CD14-positive monocyte (primary cell): ENCODE data around the gene LTBP3. TPM values are rescaled to one million over a fixed set of nuclear protein-coding genes. Genes with fewer than 3 reads are reported as not detected.
A peak's percentile ranks its signal among the peaks of the same experiment; 100 is the strongest.

ENCODE experiments used
- DNase-seq, 3 donors: peaks; one replicate each; pipeline ENCODE4 v3.0.0-alpha.2; 2011 to 2022
- H2AFZ ChIP-seq: 2 replicates; pipeline ENCODE4 v1.6.0; 2012; ENCODE audit warnings: mild to moderate bottlenecking, low read depth, low read length, inconsistent platforms; ENCODE audit not compliant: insufficient read depth, poor library complexity, severe bottlenecking
- H3K27ac ChIP-seq, 2 donors: 1 replicate in 1 of 2; 2 replicates in 1 of 2; pipeline ENCODE4 v1.5.1; 2012 to 2013; ENCODE audit warnings: low read length in 2 of 2, control low read depth in 1 of 2, inconsistent platforms in 1 of 2, low read depth in 1 of 2, mild to moderate bottlenecking in 1 of 2
- H3K27me3 ChIP-seq, 2 donors: one replicate each; pipeline versions ENCODE4 v1.6.0 to v1.6.1; 2011 to 2013; ENCODE audit warnings: low read length in 2 of 2; ENCODE audit not compliant: control insufficient read depth in 2 of 2, insufficient read depth in 2 of 2
- H3K36me3 ChIP-seq, 2 donors: replicated peaks in 1 of 2; 1 replicate in 1 of 2; 2 replicates in 1 of 2; pipeline versions ENCODE4 v1.5.1 to v1.6.1; 2012 to 2013; ENCODE audit warnings: low read length in 2 of 2, control low read depth in 1 of 2, inconsistent platforms in 1 of 2, mild to moderate bottlenecking in 1 of 2; ENCODE audit not compliant: insufficient read depth in 2 of 2, control insufficient read depth in 1 of 2
- H3K4me1 ChIP-seq, 2 donors: 1 replicate in 1 of 2; 2 replicates in 1 of 2; pipeline versions ENCODE4 v1.5.1 to v1.6.1; 2012 to 2013; ENCODE audit warnings: low read length in 2 of 2, control low read depth in 1 of 2, inconsistent platforms in 1 of 2, mild to moderate bottlenecking in 1 of 2, moderate library complexity in 1 of 2; ENCODE audit not compliant: insufficient read depth in 2 of 2, control insufficient read depth in 1 of 2
- H3K4me2 ChIP-seq: replicated peaks from 2 replicates; pipeline ENCODE3; 2012; ENCODE audit warnings: low read length, moderate library complexity, mild to moderate bottlenecking; ENCODE audit not compliant: poor library complexity, severe bottlenecking; ENCODE audit errors: extremely low read depth
- H3K4me3 ChIP-seq, 3 experiments: fragments of 200-600 bp in 1 of 3; sonication (generic) in 1 of 3; replicated peaks in 1 of 3; 1 replicate in 2 of 3; 2 replicates in 1 of 3; pipeline ENCODE4 v1.5.1; 2011 to 2013; ENCODE audit warnings: low read length in 3 of 3, mild to moderate bottlenecking in 3 of 3, control low read depth in 2 of 3, low read depth in 2 of 3, inconsistent platforms in 1 of 3, moderate library complexity in 1 of 3
- H3K79me2 ChIP-seq: 2 replicates; pipeline ENCODE4 v1.6.0; 2012; ENCODE audit warnings: mild to moderate bottlenecking, control low read depth, inconsistent platforms, low read length, moderate library complexity; ENCODE audit not compliant: insufficient read depth
- H3K9ac ChIP-seq: 2 replicates; pipeline ENCODE4 v1.6.0; 2017; ENCODE audit warnings: low read length, mild to moderate bottlenecking; ENCODE audit not compliant: insufficient read depth, poor library complexity, severe bottlenecking
- H3K9me3 ChIP-seq, 2 donors: replicated peaks in 1 of 2; 1 replicate in 1 of 2; 2 replicates in 1 of 2; pipeline versions ENCODE4 v1.5.1 to v1.6.1; 2012 to 2013; ENCODE audit warnings: low read length in 2 of 2, control low read depth in 1 of 2; ENCODE audit not compliant: control insufficient read depth in 1 of 2, insufficient read depth in 1 of 2
- H4K20me1 ChIP-seq: 2 replicates; pipeline ENCODE4 v1.6.0; 2012; ENCODE audit warnings: mild to moderate bottlenecking, low read length, control low read depth, moderate library complexity; ENCODE audit not compliant: insufficient read depth
- H3K27ac Mint-ChIP-seq, 7 donors: one replicate each; pipeline ENCODE4 v1.8.0; 2020; ENCODE audit warnings: mild to moderate bottlenecking in 7 of 7, mixed read lengths in 7 of 7, moderate library complexity in 6 of 7, inconsistent platforms in 2 of 7
- H3K27me3 Mint-ChIP-seq, 3 donors: one replicate each; pipeline ENCODE4 v1.8.0; 2021 to 2022; ENCODE audit warnings: low read depth in 3 of 3, mild to moderate bottlenecking in 3 of 3, mixed read lengths in 3 of 3, moderate library complexity in 3 of 3, inconsistent platforms in 1 of 3
- H3K36me3 Mint-ChIP-seq, 2 donors: one replicate each; pipeline ENCODE4 v1.8.0; 2020; ENCODE audit warnings: mixed read lengths in 2 of 2, inconsistent platforms in 1 of 2, mild to moderate bottlenecking in 1 of 2
- H3K4me1 Mint-ChIP-seq: one replicate; pipeline ENCODE4 v1.8.0; 2020; ENCODE audit warnings: mild to moderate bottlenecking, mixed read lengths
- H3K4me3 Mint-ChIP-seq, 2 donors: one replicate each; pipeline ENCODE4 v1.8.0; 2020; ENCODE audit warnings: mild to moderate bottlenecking in 2 of 2, mixed read lengths in 2 of 2, moderate library complexity in 1 of 2
- H3K9me3 Mint-ChIP-seq, 7 donors: one replicate each; pipeline ENCODE4 v1.8.0; 2020 to 2022; ENCODE audit warnings: mixed read lengths in 7 of 7, mild to moderate bottlenecking in 6 of 7, moderate library complexity in 6 of 7, inconsistent platforms in 2 of 7
- WGBS: methylation state at CpG from one replicate; pipeline ENCODE4 v1.1.5; 2013; ENCODE audit warnings: missing lambda C conversion rate; ENCODE audit not compliant: insufficient coverage; 5-methylcytosine and 5-hydroxymethylcytosine counted together
- intact Hi-C, 2 donors: fragments of 100-400 bp; cut with micrococcal nuclease; formaldehyde crosslinking; loops; one replicate each; pipeline versions ENCODE4 v1.15.0 to v1.15.1; 2023
- polyA plus RNA-seq, 3 donors: library from polyadenylated mRNA; depleted of rRNA in 1 of 3; unstranded in 2 of 3; stranded (reverse) in 1 of 3; fragments of 300-500 nt in 2 of 3; fragments of >200 nt in 1 of 3; fragmentation: Illumina TruSeq in 2 of 3; gene quantifications; 1 replicate in 2 of 3; 2 replicates in 1 of 3; pipeline ENCODE4 v1.2.3, GENCODE V29; 2012 to 2021
- TF ChIP-seq, protein P1 (sequence below): fragments of 200-600 bp; IDR thresholded peaks from one replicate; pipeline ENCODE4 v1.8.0; 2022; ENCODE audit warnings: antibody characterized with exemption, mild to moderate bottlenecking

LTBP3 gene
- polyA plus RNA-seq, 3 donors, result 3.4 to 19.4 (median 4.6) TPM

DNA sequence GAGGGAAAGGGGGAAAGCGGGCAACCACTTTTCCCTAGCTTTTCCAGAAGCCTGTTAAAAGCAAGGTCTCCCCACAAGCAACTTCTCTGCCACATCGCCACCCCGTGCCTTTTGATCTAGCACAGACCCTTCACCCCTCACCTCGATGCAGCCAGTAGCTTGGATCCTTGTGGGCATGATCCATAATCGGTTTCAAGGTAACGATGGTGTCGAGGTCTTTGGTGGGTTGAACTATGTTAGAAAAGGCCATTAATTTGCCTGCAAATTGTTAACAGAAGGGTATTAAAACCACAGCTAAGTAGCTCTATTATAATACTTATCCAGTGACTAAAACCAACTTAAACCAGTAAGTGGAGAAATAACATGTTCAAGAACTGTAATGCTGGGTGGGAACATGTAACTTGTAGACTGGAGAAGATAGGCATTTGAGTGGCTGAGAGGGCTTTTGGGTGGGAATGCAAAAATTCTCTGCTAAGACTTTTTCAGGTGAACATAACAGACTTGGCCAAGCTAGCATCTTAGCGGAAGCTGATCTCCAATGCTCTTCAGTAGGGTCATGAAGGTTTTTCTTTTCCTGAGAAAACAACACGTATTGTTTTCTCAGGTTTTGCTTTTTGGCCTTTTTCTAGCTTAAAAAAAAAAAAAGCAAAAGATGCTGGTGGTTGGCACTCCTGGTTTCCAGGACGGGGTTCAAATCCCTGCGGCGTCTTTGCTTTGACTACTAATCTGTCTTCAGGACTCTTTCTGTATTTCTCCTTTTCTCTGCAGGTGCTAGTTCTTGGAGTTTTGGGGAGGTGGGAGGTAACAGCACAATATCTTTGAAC lies 52.5 kb downstream of the LTBP3 start:
- peaks cover 0 to 2% (median 0%) of the 10 kb centered on the region in 3 donors for H3K27me3 Mint-ChIP-seq
- no peak for DNase-seq
- Histone ChIP-seq H3K4me3 (peak overlapping the region; percentile 96 to 100 (median 99)), H3K36me3 (peaks cover 48 to 51% of the 10 kb centered on the region in 2 donors), H3K4me2 (peak overlapping the region; percentile 93), H3K79me2 (peaks cover 71% of the 10 kb centered on the region), H2AFZ (no peak overlapping the region), H3K27ac (peak overlapping the region; percentile 69 to 98), H3K9ac (peak overlapping the region; percentile 100), H3K4me1 (peaks cover 56 to 57% of the 10 kb centered on the region in 2 donors), H3K27me3 (no peaks in the 10 kb centered on the region), H4K20me1 (peaks cover 69% of the 10 kb centered on the region), H3K9me3 (no peaks in the 10 kb centered on the region)
- H3K27ac Mint-ChIP-seq, result peak overlapping the region in 5 of 7 donors; percentile 95 to 99 (median 98)
- TF ChIP-seq, protein P1, sequence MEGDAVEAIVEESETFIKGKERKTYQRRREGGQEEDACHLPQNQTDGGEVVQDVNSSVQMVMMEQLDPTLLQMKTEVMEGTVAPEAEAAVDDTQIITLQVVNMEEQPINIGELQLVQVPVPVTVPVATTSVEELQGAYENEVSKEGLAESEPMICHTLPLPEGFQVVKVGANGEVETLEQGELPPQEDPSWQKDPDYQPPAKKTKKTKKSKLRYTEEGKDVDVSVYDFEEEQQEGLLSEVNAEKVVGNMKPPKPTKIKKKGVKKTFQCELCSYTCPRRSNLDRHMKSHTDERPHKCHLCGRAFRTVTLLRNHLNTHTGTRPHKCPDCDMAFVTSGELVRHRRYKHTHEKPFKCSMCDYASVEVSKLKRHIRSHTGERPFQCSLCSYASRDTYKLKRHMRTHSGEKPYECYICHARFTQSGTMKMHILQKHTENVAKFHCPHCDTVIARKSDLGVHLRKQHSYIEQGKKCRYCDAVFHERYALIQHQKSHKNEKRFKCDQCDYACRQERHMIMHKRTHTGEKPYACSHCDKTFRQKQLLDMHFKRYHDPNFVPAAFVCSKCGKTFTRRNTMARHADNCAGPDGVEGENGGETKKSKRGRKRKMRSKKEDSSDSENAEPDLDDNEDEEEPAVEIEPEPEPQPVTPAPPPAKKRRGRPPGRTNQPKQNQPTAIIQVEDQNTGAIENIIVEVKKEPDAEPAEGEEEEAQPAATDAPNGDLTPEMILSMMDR, result no peak
- peaks cover 56% of the 10 kb centered on the region for H3K4me1 Mint-ChIP-seq
- WGBS, result 31% methylated on average over 4 of the region's 12 CpGs
- peaks cover 0 to 10% (median 0%) of the 10 kb centered on the region in 7 donors for H3K9me3 Mint-ChIP-seq
- intact Hi-C loops, result loop anchor here (2.0 to 5.0 kb wide), 3 partner anchors 33 to 123 kb away; partner anchors contain the start of gene SLC25A45 (in 1 of the 2)
- H3K4me3 Mint-ChIP-seq, result peak overlapping the region in 1 of 2 donors; percentile 96
- peaks cover 21 to 37% of the 10 kb centered on the region in 2 donors for H3K36me3 Mint-ChIP-seq

DNA sequence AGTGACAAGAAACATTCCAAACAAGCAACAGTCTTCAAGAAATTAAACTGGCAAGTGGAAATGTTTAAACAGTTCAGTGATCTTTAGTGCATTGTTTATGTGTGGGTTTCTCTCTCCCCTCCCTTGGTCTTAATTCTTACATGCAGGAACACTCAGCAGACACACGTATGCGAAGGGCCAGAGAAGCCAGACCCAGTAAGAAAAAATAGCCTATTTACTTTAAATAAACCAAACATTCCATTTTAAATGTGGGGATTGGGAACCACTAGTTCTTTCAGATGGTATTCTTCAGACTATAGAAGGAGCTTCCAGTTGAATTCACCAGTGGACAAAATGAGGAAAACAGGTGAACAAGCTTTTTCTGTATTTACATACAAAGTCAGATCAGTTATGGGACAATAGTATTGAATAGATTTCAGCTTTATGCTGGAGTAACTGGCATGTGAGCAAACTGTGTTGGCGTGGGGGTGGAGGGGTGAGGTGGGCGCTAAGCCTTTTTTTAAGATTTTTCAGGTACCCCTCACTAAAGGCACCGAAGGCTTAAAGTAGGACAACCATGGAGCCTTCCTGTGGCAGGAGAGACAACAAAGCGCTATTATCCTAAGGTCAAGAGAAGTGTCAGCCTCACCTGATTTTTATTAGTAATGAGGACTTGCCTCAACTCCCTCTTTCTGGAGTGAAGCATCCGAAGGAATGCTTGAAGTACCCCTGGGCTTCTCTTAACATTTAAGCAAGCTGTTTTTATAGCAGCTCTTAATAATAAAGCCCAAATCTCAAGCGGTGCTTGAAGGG lies 53.3 kb downstream of the LTBP3 start:
- Histone ChIP-seq H3K36me3 (peaks cover 49 to 60% of the 10 kb centered on the region in 2 donors), H3K79me2 (peaks cover 79% of the 10 kb centered on the region), H3K27me3 (no peaks in the 10 kb centered on the region), H2AFZ (no peak overlapping the region), H4K20me1 (peaks cover 77% of the 10 kb centered on the region), H3K4me1 (peaks cover 52% of the 10 kb centered on the region in 2 donors), H3K4me3 (peak overlapping the region; percentile 96 to 100 (median 99)), H3K9ac (peak overlapping the region; percentile 100), H3K9me3 (no peaks in the 10 kb centered on the region), H3K4me2 (peak overlapping the region; percentile 93), H3K27ac (peak overlapping the region; percentile 69 to 98)
- TF ChIP-seq, protein P1, result no peak
- peaks cover 53% of the 10 kb centered on the region for H3K4me1 Mint-ChIP-seq
- H3K4me3 Mint-ChIP-seq, result peak overlapping the region in 1 of 2 donors; percentile 96
- H3K27me3 Mint-ChIP-seq, result peaks cover 0 to 2% (median 0%) of the 10 kb centered on the region in 3 donors
- intact Hi-C loops, result loop anchor here (2.0 to 5.0 kb wide), 3 partner anchors 33 to 123 kb away; partner anchors contain the start of gene SLC25A45 (in 1 of the 2)
- peaks cover 21 to 37% of the 10 kb centered on the region in 2 donors for H3K36me3 Mint-ChIP-seq
- peaks cover 0 to 10% (median 0%) of the 10 kb centered on the region in 7 donors for H3K9me3 Mint-ChIP-seq
- H3K27ac Mint-ChIP-seq, result peak overlapping the region in 5 of 7 donors; percentile 84 to 98 (median 97)
- DNase-seq, result no peak
- 30% methylated on average over 2 of the region's 8 CpGs for WGBS
